Right lobe of liver (tissue), 4 donors: ENCODE results near the gene PDGFD.

ENCODE experiments used
- POLR2A ChIP-seq: fragments of 450-650 bp; IDR thresholded peaks from one replicate; pipeline ENCODE4 v1.6.1; 2017; ENCODE audit warnings: antibody characterized with exemption, mild to moderate bottlenecking
- TF ChIP-seq, protein P1 (sequence below), 4 donors: fragments of 200-600 bp in 3 of 4; fragments of 450-650 bp in 1 of 4; IDR thresholded peaks; one replicate each; pipeline versions ENCODE4 v1.5.1 to v1.8.0; 2016 to 2022; ENCODE audit warnings: antibody characterized with exemption in 4 of 4, mild to moderate bottlenecking in 2 of 4
- donor health status: DM: no; HTN: no; CAD: no.
- donor health status: DM: no; HTN: no; CAD: no.
- donor health status: DM: no; HTN: yes; CAD: no.

DNA sequence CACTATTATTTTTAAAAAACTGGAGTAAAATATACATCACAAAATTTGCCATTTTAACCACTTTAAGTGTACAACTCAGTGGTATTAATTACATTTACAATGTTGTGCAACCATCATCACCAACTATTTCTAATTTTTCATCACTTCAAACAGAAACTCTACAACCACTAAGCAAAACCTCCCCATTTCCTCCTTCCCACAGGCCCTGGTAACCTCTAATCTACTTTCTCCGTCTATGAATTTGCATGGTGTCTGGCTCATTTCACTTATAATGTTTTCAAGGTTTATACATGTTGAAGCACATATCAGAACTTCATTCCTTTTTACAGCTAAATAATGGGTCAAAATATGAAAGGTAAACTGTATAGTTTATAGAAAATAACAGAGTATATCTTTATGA is 103.1 kb downstream of the PDGFD start:
- TF ChIP-seq, protein P1, sequence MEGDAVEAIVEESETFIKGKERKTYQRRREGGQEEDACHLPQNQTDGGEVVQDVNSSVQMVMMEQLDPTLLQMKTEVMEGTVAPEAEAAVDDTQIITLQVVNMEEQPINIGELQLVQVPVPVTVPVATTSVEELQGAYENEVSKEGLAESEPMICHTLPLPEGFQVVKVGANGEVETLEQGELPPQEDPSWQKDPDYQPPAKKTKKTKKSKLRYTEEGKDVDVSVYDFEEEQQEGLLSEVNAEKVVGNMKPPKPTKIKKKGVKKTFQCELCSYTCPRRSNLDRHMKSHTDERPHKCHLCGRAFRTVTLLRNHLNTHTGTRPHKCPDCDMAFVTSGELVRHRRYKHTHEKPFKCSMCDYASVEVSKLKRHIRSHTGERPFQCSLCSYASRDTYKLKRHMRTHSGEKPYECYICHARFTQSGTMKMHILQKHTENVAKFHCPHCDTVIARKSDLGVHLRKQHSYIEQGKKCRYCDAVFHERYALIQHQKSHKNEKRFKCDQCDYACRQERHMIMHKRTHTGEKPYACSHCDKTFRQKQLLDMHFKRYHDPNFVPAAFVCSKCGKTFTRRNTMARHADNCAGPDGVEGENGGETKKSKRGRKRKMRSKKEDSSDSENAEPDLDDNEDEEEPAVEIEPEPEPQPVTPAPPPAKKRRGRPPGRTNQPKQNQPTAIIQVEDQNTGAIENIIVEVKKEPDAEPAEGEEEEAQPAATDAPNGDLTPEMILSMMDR (IDR thresholded peaks at IDR 0.05): no peak
- TF ChIP-seq POLR2A: no peak
